Suprapubic skin (tissue), 4 donors: ENCODE data around the gene HSPA6. TPM values are rescaled to one million over a fixed set of nuclear protein-coding genes. Genes with fewer than 3 reads are reported as not detected.

Experiments used
- DNase-seq, 2 donors: peaks; one replicate each; pipeline ENCODE4 v3.0.0-alpha.2; 2019; ENCODE audit warnings: low spot score in 2 of 2
- H3K27ac ChIP-seq: fragments of 200-600 bp; sonication (generic); one replicate; pipeline ENCODE4 v1.5.1; 2019
- H3K27me3 ChIP-seq: fragments of 200-600 bp; sonication (generic); one replicate; pipeline ENCODE4 v1.5.1; 2019
- H3K36me3 ChIP-seq: fragments of 200-600 bp; sonication (generic); one replicate; pipeline ENCODE4 v1.5.1; 2019
- H3K4me1 ChIP-seq: fragments of 200-600 bp; sonication (generic); one replicate; pipeline ENCODE4 v1.5.1; 2019
- H3K4me3 ChIP-seq: fragments of 200-600 bp; sonication (generic); one replicate; pipeline ENCODE4 v1.5.1; 2019; ENCODE audit warnings: mild to moderate bottlenecking
- H3K9me3 ChIP-seq: fragments of 200-600 bp; sonication (generic); one replicate; pipeline ENCODE4 v1.5.1; 2019
- CTCF ChIP-seq, 2 donors: fragments of 200-600 bp in 1 of 2; fragments of 450-650 bp in 1 of 2; sonication (generic) in 1 of 2; IDR thresholded peaks; one replicate each; pipeline ENCODE4 v1.5.1; 2016 to 2019; ENCODE audit warnings: antibody characterized with exemption in 2 of 2, mild to moderate bottlenecking in 1 of 2, moderate library complexity in 1 of 2
- EP300 ChIP-seq: sonication (generic); formaldehyde crosslinking; IDR thresholded peaks from one replicate; pipeline ENCODE4 v1.6.1; 2017; ENCODE audit warnings: antibody characterized with exemption
- POLR2A ChIP-seq, 2 donors: fragments of 450-650 bp; IDR thresholded peaks; one replicate each; pipeline ENCODE4 v1.6.1; 2017; ENCODE audit warnings: antibody characterized with exemption in 2 of 2, mild to moderate bottlenecking in 2 of 2, moderate library complexity in 2 of 2
- POLR2AphosphoS5 ChIP-seq, 3 donors: sonication (generic); formaldehyde crosslinking; IDR thresholded peaks; one replicate each; pipeline ENCODE4 v1.6.1; 2017; ENCODE audit warnings: antibody characterized with exemption in 3 of 3
- WGBS: methylation state at CpG from one replicate; pipeline ENCODE4 v1.1.5; 2018; 5-methylcytosine and 5-hydroxymethylcytosine counted together
- total RNA-seq, 4 donors: library from RNA; depleted of rRNA; stranded (reverse); fragments of >200 nt; gene quantifications; one replicate each; pipeline ENCODE4 v1.1.0, GENCODE V29; 2016

HSPA6 gene
- total RNA-seq, 4 donors from 2014 or later, result 3.6 to 8.1 (median 5.3) TPM

DNA sequence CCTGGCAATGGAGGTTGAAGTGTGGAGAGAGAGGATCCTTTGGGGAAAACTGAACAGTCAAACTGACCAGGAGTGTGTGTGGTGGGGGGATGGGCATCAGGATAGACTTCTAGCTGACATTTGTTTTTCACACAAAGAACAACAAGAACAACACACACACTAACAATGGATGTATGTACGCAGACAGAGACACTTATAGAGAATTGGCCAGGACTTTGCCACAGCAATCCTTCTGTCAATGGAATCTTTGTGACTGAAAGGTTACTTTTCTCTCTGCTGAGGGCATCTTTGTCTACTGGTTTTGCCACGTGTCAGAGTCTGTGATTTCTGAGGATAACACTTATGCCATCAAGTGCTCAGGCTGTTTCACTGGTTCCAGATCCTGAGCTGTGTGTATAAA lies 31.5 kb upstream of the HSPA6 start:
- Histone ChIP-seq H3K4me3 (no peak overlapping the region), H3K4me1 (no peaks in the 10 kb centered on the region), H3K27me3 (peaks cover 40% of the 10 kb centered on the region), H3K9me3 (no peaks in the 10 kb centered on the region), H3K36me3 (no peaks in the 10 kb centered on the region), H3K27ac (no peak overlapping the region)
- WGBS, result 82% methylated on average over 2 of the region's 2 CpGs
- DNase-seq, result no peak
- TF ChIP-seq POLR2A (IDR thresholded peaks at IDR 0.05) (no peak), CTCF (IDR thresholded peaks at IDR 0.05) (no peak), EP300 (no peak), POLR2AphosphoS5 (IDR thresholded peaks at IDR 0.05) (no peak)

DNA sequence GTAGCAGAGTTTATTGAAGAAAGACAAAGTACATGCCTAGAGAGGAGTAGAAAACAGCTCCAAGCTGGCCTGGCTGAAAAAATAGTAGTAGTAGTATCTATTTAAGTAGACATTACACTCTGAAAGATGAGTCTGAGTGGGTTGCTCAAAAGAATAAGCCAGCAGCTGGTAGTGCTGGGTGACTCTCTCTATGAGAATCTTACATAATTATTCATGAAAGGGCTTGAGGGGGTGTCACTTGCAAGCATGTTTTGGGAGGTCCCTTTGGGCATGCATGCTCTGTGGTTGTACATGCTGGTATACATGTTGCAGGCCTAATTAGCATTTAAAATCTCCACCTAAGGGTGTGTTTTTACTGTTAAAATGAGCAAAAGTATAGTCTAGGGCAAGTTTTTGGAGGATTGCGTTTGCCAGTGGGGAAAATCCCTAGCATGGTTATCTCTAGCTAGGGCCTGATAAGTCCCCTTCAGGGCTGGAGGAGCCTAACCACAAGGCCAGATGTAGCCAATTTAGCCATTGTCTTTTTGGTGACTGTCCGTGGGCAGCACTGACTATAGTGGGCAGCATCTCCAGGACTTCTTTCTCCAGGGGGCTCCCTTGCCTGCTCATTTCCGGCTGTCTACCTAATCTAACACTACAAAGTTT lies 30.1 kb upstream of the HSPA6 start:
- H3K4me1 ChIP-seq, result no peaks in the 10 kb centered on the region
- H3K36me3 ChIP-seq, result no peaks in the 10 kb centered on the region
- WGBS, result 51% methylated on average over 3 of the region's 3 CpGs
- DNase-seq, result no peak
- H3K4me3 ChIP-seq, result no peak overlapping the region
- H3K9me3 ChIP-seq, result no peaks in the 10 kb centered on the region
- TF ChIP-seq CTCF (IDR thresholded peaks at IDR 0.05) (no peak), POLR2A (IDR thresholded peaks at IDR 0.05) (no peak), POLR2AphosphoS5 (IDR thresholded peaks at IDR 0.05) (no peak), EP300 (no peak)
- H3K27ac ChIP-seq, result no peak overlapping the region
- peaks cover 34% of the 10 kb centered on the region for H3K27me3 ChIP-seq

DNA sequence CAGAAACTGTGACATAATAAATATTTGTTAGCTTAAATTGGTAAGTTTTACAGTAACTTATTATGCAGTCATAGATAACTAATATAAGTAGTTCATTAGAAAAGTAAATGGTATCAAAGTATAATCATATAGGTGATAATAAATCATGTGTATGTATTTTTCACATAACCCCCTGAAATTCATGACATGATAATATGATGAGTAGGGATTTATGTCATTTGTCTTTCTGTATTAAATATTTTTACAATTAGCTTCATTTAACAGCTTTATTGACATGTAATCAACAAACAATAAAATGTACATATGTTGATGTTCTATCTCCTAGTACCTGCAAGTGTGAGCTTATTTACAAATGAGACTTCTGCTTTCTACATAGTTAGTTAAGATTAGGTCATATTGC lies 28.9 kb upstream of the HSPA6 start:
- Histone ChIP-seq H3K9me3 (no peaks in the 10 kb centered on the region), H3K4me1 (peaks cover 3% of the 10 kb centered on the region), H3K4me3 (no peak overlapping the region), H3K36me3 (no peaks in the 10 kb centered on the region), H3K27me3 (peaks cover 27% of the 10 kb centered on the region), H3K27ac (no peak overlapping the region)
- DNase-seq, result no peak
- TF ChIP-seq POLR2A (IDR thresholded peaks at IDR 0.05), result no peak

- H3K9me3 ChIP-seq, result no peaks in the 10 kb centered on the region
- WGBS, result 74% methylated on average over 1 of the region's 1 CpG
- no peak overlapping the region for H3K4me3 ChIP-seq
- H3K36me3 ChIP-seq, result no peaks in the 10 kb centered on the region
- DNase-seq, result no peak
- H3K27me3 ChIP-seq, result peaks cover 18% of the 10 kb centered on the region
- H3K4me1 ChIP-seq, result peaks cover 3% of the 10 kb centered on the region
- H3K27ac ChIP-seq, result no peak overlapping the region
- TF ChIP-seq POLR2A (IDR thresholded peaks at IDR 0.05) (no peak), CTCF (IDR thresholded peaks at IDR 0.05) (no peak), POLR2AphosphoS5 (IDR thresholded peaks at IDR 0.05) (no peak), EP300 (no peak)
Measured at GRCh38 chr1:161497961-161498360, 26.4 kb upstream of the HSPA6 start.

GRCh38 chr1:161498646-161499045 lies 25.7 kb upstream of the HSPA6 start:
- 97% methylated on average over 2 of the region's 2 CpGs for WGBS
- TF ChIP-seq POLR2A (IDR thresholded peaks at IDR 0.05), result no peak
- TF ChIP-seq CTCF (IDR thresholded peaks at IDR 0.05), result no peak
- TF ChIP-seq POLR2AphosphoS5 (IDR thresholded peaks at IDR 0.05), result no peak
- TF ChIP-seq EP300, result no peak
- H3K9me3 ChIP-seq, result no peaks in the 10 kb centered on the region
- peaks cover 3% of the 10 kb centered on the region for H3K4me1 ChIP-seq
- H3K4me3 ChIP-seq, result no peak overlapping the region
- no peak overlapping the region for H3K27ac ChIP-seq
- H3K36me3 ChIP-seq, result no peaks in the 10 kb centered on the region
- DNase-seq, result no peak
- H3K27me3 ChIP-seq, result peaks cover 17% of the 10 kb centered on the region
